Thyroid gland (tissue), 4 donors: ENCODE data around the gene MAGI2.

Experiments used
- POLR2A ChIP-seq, 2 donors: fragments of 450-650 bp; IDR thresholded peaks; one replicate each; pipeline ENCODE4 v1.6.1; 2017; ENCODE audit warnings: antibody characterized with exemption in 2 of 2, mild to moderate bottlenecking in 2 of 2, moderate library complexity in 1 of 2
- TF ChIP-seq, protein P1 (sequence below), 6 experiments: fragments of 200-600 bp in 3 of 6; fragments of 450-650 bp in 3 of 6; sonication (generic) in 3 of 6; IDR thresholded peaks; one replicate each; pipeline ENCODE4 v1.5.1; 2016 to 2019; ENCODE audit warnings: antibody characterized with exemption in 6 of 6, mild to moderate bottlenecking in 2 of 6, inconsistent platforms in 1 of 6, moderate library complexity in 1 of 6

DNA sequence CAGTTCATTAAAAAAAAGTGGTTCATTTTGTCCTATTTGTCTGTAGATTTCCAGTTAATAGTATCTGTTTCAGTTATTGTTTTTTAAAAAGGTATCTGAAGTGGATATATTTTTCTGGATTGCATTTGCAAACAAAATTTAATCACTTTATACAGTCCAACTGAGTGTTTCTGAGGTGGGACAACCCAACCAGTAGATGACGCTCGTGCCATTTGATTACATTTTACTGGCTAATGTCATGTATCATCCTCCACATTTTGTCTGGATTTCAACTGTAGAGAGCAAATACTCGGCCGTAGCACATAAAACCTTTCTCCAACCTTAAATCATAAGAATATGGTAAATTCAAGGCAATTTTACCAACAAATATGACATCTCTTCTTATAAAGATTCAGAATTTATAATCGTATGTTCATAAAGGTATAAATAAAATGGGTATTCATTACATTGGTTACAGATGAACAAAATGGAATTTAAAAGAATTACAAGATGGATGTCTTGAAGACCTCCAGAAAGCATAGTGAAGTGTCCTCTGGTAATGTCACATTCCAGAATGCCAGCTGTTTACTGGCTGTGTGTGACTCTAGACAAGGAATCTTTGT, 865.9 kb downstream of the MAGI2 start:
- TF ChIP-seq, protein P1, sequence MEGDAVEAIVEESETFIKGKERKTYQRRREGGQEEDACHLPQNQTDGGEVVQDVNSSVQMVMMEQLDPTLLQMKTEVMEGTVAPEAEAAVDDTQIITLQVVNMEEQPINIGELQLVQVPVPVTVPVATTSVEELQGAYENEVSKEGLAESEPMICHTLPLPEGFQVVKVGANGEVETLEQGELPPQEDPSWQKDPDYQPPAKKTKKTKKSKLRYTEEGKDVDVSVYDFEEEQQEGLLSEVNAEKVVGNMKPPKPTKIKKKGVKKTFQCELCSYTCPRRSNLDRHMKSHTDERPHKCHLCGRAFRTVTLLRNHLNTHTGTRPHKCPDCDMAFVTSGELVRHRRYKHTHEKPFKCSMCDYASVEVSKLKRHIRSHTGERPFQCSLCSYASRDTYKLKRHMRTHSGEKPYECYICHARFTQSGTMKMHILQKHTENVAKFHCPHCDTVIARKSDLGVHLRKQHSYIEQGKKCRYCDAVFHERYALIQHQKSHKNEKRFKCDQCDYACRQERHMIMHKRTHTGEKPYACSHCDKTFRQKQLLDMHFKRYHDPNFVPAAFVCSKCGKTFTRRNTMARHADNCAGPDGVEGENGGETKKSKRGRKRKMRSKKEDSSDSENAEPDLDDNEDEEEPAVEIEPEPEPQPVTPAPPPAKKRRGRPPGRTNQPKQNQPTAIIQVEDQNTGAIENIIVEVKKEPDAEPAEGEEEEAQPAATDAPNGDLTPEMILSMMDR (IDR thresholded peaks at IDR 0.05), result no peak
- no peak for TF ChIP-seq POLR2A (IDR thresholded peaks at IDR 0.05)
